RWPE1 (cell line): ENCODE data around the gene NRIP1.

ENCODE experiments used
- CTCF ChIA-PET: fragments of 350-600 bp; sonication (Branson Sonifier 250); formaldehyde crosslinking; extraction: SDS; loops from one replicate; lab custom pipeline; 2021; lab: Yijun Ruan, JAX
- POLR2A ChIA-PET: fragments of 400-600 bp; formaldehyde crosslinking; extraction: SDS; loops from one replicate; lab custom pipeline; 2020; ENCODE audit warnings: antibody characterized with exemption; ENCODE audit not compliant: low non-redundant PET; lab: Yijun Ruan, JAX
- DNase-seq: peaks from one replicate; pipeline ENCODE4 v3.0.0; 2012; ENCODE audit warnings: low spot score
- H3K27ac ChIP-seq: fragments of 450-650 bp; 2 replicates; pipeline ENCODE4 v1.5.1; 2017
- TF ChIP-seq, protein P1 (sequence below): fragments of 450-650 bp; conservative IDR thresholded peaks from 2 replicates; pipeline ENCODE4 v1.5.1; 2017; ENCODE audit warnings: low read depth, mild to moderate bottlenecking

The NRIP1 gene

DNA sequence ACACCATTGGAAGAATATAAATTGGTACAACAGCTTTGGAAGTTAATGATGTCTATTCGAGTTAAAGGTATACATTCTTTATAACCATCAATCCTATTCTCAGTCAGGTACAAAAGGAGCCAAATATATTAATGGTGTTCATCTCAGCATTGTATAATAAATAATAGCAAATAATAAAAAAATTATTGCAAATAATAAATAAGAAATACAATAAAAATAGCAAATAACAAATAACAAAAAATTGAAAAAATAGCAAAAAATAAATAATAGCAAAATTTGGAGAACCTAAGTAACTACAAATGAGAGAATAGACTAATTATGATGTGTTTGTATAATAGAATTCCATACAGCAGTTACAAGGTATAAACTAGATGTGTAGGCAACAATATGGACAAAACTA is 25.6 kb upstream of the NRIP1 start:
- H3K27ac ChIP-seq, result no peak overlapping the region
- POLR2A ChIA-PET, result no interaction called here
- CTCF ChIA-PET, result no interaction called here
- TF ChIP-seq, protein P1, sequence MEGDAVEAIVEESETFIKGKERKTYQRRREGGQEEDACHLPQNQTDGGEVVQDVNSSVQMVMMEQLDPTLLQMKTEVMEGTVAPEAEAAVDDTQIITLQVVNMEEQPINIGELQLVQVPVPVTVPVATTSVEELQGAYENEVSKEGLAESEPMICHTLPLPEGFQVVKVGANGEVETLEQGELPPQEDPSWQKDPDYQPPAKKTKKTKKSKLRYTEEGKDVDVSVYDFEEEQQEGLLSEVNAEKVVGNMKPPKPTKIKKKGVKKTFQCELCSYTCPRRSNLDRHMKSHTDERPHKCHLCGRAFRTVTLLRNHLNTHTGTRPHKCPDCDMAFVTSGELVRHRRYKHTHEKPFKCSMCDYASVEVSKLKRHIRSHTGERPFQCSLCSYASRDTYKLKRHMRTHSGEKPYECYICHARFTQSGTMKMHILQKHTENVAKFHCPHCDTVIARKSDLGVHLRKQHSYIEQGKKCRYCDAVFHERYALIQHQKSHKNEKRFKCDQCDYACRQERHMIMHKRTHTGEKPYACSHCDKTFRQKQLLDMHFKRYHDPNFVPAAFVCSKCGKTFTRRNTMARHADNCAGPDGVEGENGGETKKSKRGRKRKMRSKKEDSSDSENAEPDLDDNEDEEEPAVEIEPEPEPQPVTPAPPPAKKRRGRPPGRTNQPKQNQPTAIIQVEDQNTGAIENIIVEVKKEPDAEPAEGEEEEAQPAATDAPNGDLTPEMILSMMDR, result no peak
- no peak for DNase-seq

DNA sequence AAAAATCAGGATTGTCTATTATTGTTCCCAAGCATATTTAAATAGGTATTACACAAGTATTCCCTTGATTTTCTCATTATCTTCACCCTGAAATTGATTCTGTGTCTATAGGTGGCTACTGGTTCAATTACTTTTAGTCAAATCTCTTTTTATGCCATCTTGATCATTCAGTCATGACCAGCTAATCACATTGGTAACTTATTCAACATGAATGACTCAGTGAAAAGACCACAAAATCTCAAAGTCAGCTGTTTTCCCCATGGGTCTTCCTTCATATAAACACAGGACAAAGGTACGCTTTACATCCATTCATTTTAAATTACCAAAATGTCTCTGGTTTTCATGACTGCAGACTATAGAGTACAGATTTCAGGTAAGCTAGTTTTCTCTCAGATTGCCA is 23.7 kb upstream of the NRIP1 start:
- TF ChIP-seq, protein P1, result no peak
- ChIA-PET POLR2A (no interaction called here), CTCF (no interaction called here)
- no peak for DNase-seq
- no peak overlapping the region for H3K27ac ChIP-seq

DNA sequence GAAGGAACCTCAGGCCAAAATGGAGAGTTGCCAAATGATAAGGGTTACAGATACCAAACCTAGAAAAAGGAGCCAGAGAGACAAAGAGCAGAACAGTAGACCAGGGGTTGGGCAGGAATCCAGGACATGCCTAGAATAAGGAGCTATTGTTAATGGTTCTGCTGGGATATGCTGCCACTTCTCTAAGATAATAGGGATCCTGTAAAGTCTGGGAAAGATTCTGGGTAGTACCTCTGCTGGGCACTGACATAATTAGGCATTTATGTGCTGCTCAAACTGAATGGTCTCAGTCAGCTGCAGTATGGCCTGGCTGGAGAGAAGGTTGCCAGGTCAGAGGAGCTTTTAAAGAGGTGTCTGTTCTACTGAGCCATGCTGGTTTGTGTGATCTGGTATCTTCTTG is 19.9 kb upstream of the NRIP1 start:
- no peak overlapping the region for H3K27ac ChIP-seq
- TF ChIP-seq, protein P1, result no peak
- no peak for DNase-seq
- CTCF ChIA-PET, result interaction anchor here (0.5 kb wide), 1 partner anchor 25 kb away, joined by 3 read pairs; no protein-coding TSS in a partner anchor
- POLR2A ChIA-PET, result no interaction called here

DNA sequence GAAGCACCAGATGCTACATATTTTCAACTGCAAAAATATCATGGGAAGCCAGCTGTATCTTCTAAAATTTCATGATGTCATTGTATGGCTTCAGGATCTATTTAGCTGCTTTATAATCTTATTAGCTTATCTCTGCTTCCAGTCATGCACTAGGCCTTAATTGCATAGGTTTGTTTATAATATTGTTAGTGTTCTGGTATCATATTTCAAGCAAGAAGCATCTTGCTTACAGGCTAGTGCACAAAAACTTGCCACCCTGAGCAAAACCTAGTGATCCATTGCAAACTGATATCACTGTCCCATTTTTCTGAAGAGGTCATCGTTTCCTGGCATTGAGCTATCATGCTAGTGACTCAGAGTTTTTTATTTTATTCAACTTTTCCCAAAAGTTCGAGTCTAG is 15.7 kb upstream of the NRIP1 start:
- TF ChIP-seq, protein P1, result no peak
- ChIA-PET CTCF (no interaction called here), POLR2A (no interaction called here)
- no peak overlapping the region for H3K27ac ChIP-seq
- no peak for DNase-seq

DNA sequence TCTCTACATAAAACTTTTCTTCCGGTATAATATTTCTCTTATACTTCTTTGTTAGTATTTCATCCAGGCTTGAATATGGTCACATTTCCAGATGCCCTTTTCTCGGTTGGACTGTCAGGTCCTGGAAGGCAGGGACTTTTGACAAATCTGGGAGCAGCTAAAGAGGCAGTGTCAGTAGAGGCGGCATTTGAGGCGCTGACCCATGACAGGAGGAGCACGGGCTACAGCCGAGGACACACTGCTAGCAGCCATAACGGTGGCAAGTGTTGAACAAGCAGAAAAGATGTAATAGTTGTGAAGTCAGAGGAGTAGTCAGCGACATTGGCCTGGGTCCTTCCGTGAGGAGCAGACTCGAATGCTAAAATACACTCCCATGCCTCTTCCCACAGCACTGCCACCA is 14.5 kb upstream of the NRIP1 start:
- H3K27ac ChIP-seq, result no peak overlapping the region
- TF ChIP-seq, protein P1, result no peak
- CTCF ChIA-PET, result no interaction called here
- no peak for DNase-seq
- POLR2A ChIA-PET, result no interaction called here

DNA sequence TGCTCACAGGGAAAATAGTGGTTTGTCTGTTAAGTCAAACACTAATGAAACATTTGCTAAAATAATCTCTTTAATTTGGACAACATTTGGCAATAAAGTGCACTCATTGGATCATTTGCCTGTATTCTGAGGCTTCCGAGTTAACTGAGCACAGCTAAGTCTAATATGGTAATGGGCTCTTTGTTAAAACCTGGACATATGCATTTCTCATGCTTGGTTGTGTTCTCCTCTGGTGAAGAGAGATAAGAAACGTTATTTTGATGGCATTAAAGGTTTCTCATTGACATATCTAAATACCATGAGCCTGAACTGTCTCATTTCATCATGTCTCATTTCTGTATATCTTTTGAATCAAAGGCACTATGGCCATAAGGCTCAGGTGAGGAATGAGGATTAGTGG is 13.4 kb upstream of the NRIP1 start:
- ChIA-PET POLR2A (no interaction called here), CTCF (no interaction called here)
- TF ChIP-seq, protein P1, result no peak

More for the DNA sequence above, 13.4 kb upstream of the NRIP1 start:
- no peak overlapping the region for H3K27ac ChIP-seq
- no peak for DNase-seq
